ENCODE results near the gene DBH. TPM values are rescaled to one million over a fixed set of nuclear protein-coding genes. Genes with fewer than 3 reads are reported as not detected.

Gene DBH
- total RNA-seq, 4 donors from 2014 or later: 0.11 to 0.15 TPM; not detected in 2

GRCh38 chr9:133590231-133590855, 45.8 kb upstream of the DBH start:
- TF ChIP-seq CTCF (IDR thresholded peaks at IDR 0.05): no peak
- TF ChIP-seq POLR2A (IDR thresholded peaks at IDR 0.05): no peak
- WGBS, 2 donors: 74 to 78% methylated on average over 16 to 20 of the region's 20 CpGs

GRCh38 chr9:133591116-133591910, 44.9 kb upstream of the DBH start:
- Histone ChIP-seq H3K27ac (no peak overlapping the region), H3K4me1 (no peaks in the 10 kb centered on the region), H3K27me3 (no peaks in the 10 kb centered on the region), H3K9me3 (no peaks in the 10 kb centered on the region), H3K4me3 (replicated peaks in 1 of 3) (no peak overlapping the region), H3K36me3 (no peaks in the 10 kb centered on the region)
- TF ChIP-seq CTCF (IDR thresholded peaks at IDR 0.05): no peak
- no peak for DNase-seq
- intact Hi-C loops (cut with DNase I): no loop called here
- WGBS, 2 donors: 91 to 92% methylated on average over 9 to 17 of the region's 17 CpGs

More at GRCh38 chr9:133590231-133590855, 45.8 kb upstream of the DBH start:
- DNase-seq: no peak
- Histone ChIP-seq H3K27me3 (peaks cover 3% of the 10 kb centered on the region), H3K4me3 (replicated peaks in 1 of 3) (no peak overlapping the region), H3K27ac (no peak overlapping the region), H3K9me3 (no peaks in the 10 kb centered on the region), H3K4me1 (no peaks in the 10 kb centered on the region), H3K36me3 (no peaks in the 10 kb centered on the region)
- intact Hi-C loops (cut with DNase I): no loop called here

GRCh38 chr9:133591985-133592384, 44.2 kb upstream of the DBH start:
- Histone ChIP-seq H3K4me3 (replicated peaks in 1 of 3) (no peak overlapping the region), H3K27me3 (no peaks in the 10 kb centered on the region), H3K9me3 (no peaks in the 10 kb centered on the region), H3K27ac (no peak overlapping the region), H3K4me1 (no peaks in the 10 kb centered on the region), H3K36me3 (no peaks in the 10 kb centered on the region)
- 59 to 70% methylated on average over 10 of the region's 10 CpGs for WGBS, 2 donors
- TF ChIP-seq CTCF (IDR thresholded peaks at IDR 0.05) (no peak), POLR2A (IDR thresholded peaks at IDR 0.05) (no peak)
- no peak for DNase-seq
- intact Hi-C loops (cut with DNase I): no loop called here

GRCh38 chr9:133592731-133593409, 43.3 kb upstream of the DBH start:
- no peaks in the 10 kb centered on the region for H3K4me1 ChIP-seq
- no peak for DNase-seq
- no peaks in the 10 kb centered on the region for H3K27me3 ChIP-seq
- no peak overlapping the region for H3K4me3 ChIP-seq (replicated peaks in 1 of 3)
- H3K9me3 ChIP-seq: no peaks in the 10 kb centered on the region
- intact Hi-C loops (cut with DNase I): no loop called here
- TF ChIP-seq CTCF (IDR thresholded peaks at IDR 0.05): no peak
- TF ChIP-seq POLR2A (IDR thresholded peaks at IDR 0.05): no peak
- H3K36me3 ChIP-seq: no peaks in the 10 kb centered on the region
- H3K27ac ChIP-seq: no peak overlapping the region
- 77 to 85% methylated on average over 8 to 15 of the region's 17 CpGs for WGBS, 2 donors
